Right atrium auricular region (tissue), 2 donors: ENCODE data around the gene DCAF4. TPM values are rescaled to one million over a fixed set of nuclear protein-coding genes. Genes with fewer than 3 reads are reported as not detected.

Experiments
- DNase-seq: peaks from one replicate; pipeline ENCODE4 v3.0.0-alpha.2; 2019; ENCODE audit warnings: low spot score
- H3K27ac ChIP-seq, 2 donors: fragments of 200-600 bp; sonication (generic); 1 replicate in 1 of 2; 2 replicates in 1 of 2; pipeline ENCODE4 v1.5.1; 2016 to 2019
- H3K27me3 ChIP-seq, 2 donors: fragments of 200-600 bp; sonication (generic); one replicate each; pipeline versions ENCODE4 v1.5.1 to v1.6.0; 2017 to 2019
- H3K36me3 ChIP-seq: fragments of 200-600 bp; sonication (generic); one replicate; pipeline ENCODE4 v1.5.1; 2016
- H3K4me1 ChIP-seq, 2 donors: fragments of 200-600 bp; sonication (generic); one replicate each; pipeline versions ENCODE4 v1.5.1 to v1.6.0; 2017 to 2019
- H3K4me3 ChIP-seq, 2 donors: fragments of 200-600 bp; sonication (generic); 1 replicate in 1 of 2; 2 replicates in 1 of 2; pipeline ENCODE4 v1.5.1; 2017 to 2019; ENCODE audit warnings: mild to moderate bottlenecking in 1 of 2, moderate library complexity in 1 of 2
- H3K9me3 ChIP-seq, 2 donors: fragments of 200-600 bp; sonication (generic); one replicate each; pipeline ENCODE4 v1.5.1; 2019
- CTCF ChIP-seq, 2 donors: fragments of 200-600 bp; sonication (generic); IDR thresholded peaks; one replicate each; pipeline ENCODE4 v1.5.1; 2019; ENCODE audit warnings: antibody characterized with exemption in 2 of 2
- total RNA-seq, 2 donors: library from RNA; depleted of rRNA; stranded (reverse); fragments of >200 nt; gene quantifications; one replicate each; pipeline ENCODE4 v1.1.0, GENCODE V29; 2016

The DCAF4 gene
- total RNA-seq, 2 donors from 2014 or later, result 7.0 to 9.4 TPM

- Histone ChIP-seq H3K4me3 (no peak overlapping the region), H3K4me1 (peaks cover 0 to 20% of the 10 kb centered on the region in 2 donors), H3K9me3 (no peaks in the 10 kb centered on the region), H3K27me3 (no peaks in the 10 kb centered on the region), H3K27ac (no peak overlapping the region), H3K36me3 (no peaks in the 10 kb centered on the region)
- DNase-seq, result no peak
- no peak for TF ChIP-seq CTCF (IDR thresholded peaks at IDR 0.05)
Measured at GRCh38 chr14:72880820-72881219, 45.4 kb upstream of the DCAF4 start.

- no peak overlapping the region for H3K27ac ChIP-seq
- no peak for DNase-seq
- H3K36me3 ChIP-seq, result no peaks in the 10 kb centered on the region
- no peaks in the 10 kb centered on the region for H3K9me3 ChIP-seq
- no peaks in the 10 kb centered on the region for H3K27me3 ChIP-seq
- no peak for TF ChIP-seq CTCF (IDR thresholded peaks at IDR 0.05)
- H3K4me1 ChIP-seq, result peaks cover 0 to 13% of the 10 kb centered on the region in 2 donors
- no peak overlapping the region for H3K4me3 ChIP-seq
Measured at GRCh38 chr14:72881543-72881942, 44.7 kb upstream of the DCAF4 start.

DNA sequence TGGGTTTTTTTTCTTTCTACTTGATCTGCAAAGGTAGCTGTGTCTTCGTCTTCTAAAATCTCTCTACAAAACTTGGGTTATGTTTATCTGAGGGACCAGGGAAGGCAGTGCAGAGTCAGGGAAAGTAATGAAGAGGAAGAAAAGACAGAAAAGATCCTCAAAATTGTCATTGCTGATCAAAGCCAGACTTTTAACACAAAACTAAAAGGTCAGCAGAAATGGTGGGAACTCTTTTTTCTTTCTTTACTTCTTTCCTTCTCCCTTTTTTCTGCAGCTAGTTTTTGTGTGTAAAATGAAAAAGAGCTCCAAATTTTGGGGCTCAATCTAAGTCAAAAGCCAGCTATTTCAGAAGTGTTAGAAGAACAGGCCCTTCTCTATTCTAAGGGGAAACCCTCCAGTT, 44.2 kb upstream of the DCAF4 start:
- Histone ChIP-seq H3K4me3 (no peak overlapping the region), H3K36me3 (no peaks in the 10 kb centered on the region), H3K27ac (no peak overlapping the region), H3K4me1 (peaks cover 0 to 13% of the 10 kb centered on the region in 2 donors), H3K27me3 (no peaks in the 10 kb centered on the region), H3K9me3 (no peaks in the 10 kb centered on the region)
- DNase-seq, result no peak
- no peak for TF ChIP-seq CTCF (IDR thresholded peaks at IDR 0.05)

- no peak for TF ChIP-seq CTCF (IDR thresholded peaks at IDR 0.05)
- Histone ChIP-seq H3K4me3 (no peak overlapping the region), H3K4me1 (peaks cover 0 to 13% of the 10 kb centered on the region in 2 donors), H3K36me3 (no peaks in the 10 kb centered on the region), H3K27ac (no peak overlapping the region), H3K9me3 (no peaks in the 10 kb centered on the region), H3K27me3 (no peaks in the 10 kb centered on the region)
- no peak for DNase-seq
Measured at GRCh38 chr14:72882463-72882862, 43.8 kb upstream of the DCAF4 start.

DNA sequence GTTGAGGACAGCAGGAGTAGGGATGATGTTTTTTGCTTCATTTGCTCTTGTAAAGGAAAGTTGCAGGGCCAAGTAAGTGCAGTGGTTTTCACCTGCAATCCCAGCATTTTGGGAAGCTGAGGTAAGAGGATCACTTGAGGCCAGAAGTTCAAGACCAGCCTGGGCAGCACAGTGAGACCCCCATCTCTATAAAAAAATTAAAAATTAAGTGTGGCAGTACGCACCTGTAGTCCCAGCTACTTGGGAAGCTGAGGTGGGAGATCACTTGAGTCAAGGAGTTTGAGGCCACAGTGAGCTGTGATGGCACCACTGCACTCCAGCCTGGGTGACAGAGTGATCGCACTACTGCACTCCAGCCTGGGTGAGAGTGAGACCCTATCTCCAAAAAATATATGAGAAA, 43.2 kb upstream of the DCAF4 start:
- DNase-seq, result no peak
- H3K27ac ChIP-seq, result peak overlapping the region in 1 of 2 donors; percentile 54
- H3K4me3 ChIP-seq, result no peak overlapping the region
- H3K27me3 ChIP-seq, result no peaks in the 10 kb centered on the region
- no peaks in the 10 kb centered on the region for H3K36me3 ChIP-seq
- H3K4me1 ChIP-seq, result peaks cover 0 to 17% of the 10 kb centered on the region in 2 donors
- TF ChIP-seq CTCF (IDR thresholded peaks at IDR 0.05), result no peak
- no peaks in the 10 kb centered on the region for H3K9me3 ChIP-seq

GRCh38 chr14:72883961-72884360, 42.3 kb upstream of the DCAF4 start:
- H3K9me3 ChIP-seq, result no peaks in the 10 kb centered on the region
- H3K27ac ChIP-seq, result peak overlapping the region; percentile 54 to 60
- no peaks in the 10 kb centered on the region for H3K27me3 ChIP-seq
- TF ChIP-seq CTCF (IDR thresholded peaks at IDR 0.05), result no peak
- no peaks in the 10 kb centered on the region for H3K36me3 ChIP-seq
- DNase-seq, result no peak
- H3K4me1 ChIP-seq, result peaks cover 0 to 26% of the 10 kb centered on the region in 2 donors
- H3K4me3 ChIP-seq, result no peak overlapping the region
